Mucosa of rectum (tissue), 2 donors: ENCODE data around the gene SLC37A3.

Experiments used
- H3K27ac ChIP-seq, 2 donors: one replicate each; pipeline ENCODE4 v1.7.0; 2013; ENCODE audit warnings: inconsistent platforms in 2 of 2, low read depth in 2 of 2, low read length in 2 of 2
- H3K27me3 ChIP-seq, 2 donors: one replicate each; pipeline ENCODE4 v1.7.0; 2013; ENCODE audit warnings: low read length in 2 of 2; ENCODE audit not compliant: control insufficient read depth in 2 of 2, insufficient read depth in 2 of 2
- H3K36me3 ChIP-seq, 2 donors: one replicate each; pipeline ENCODE4 v1.7.0; 2013; ENCODE audit warnings: low read length in 2 of 2; ENCODE audit not compliant: control insufficient read depth in 2 of 2, insufficient read depth in 2 of 2
- H3K4me1 ChIP-seq, 2 donors: one replicate each; pipeline ENCODE4 v1.7.0; 2013; ENCODE audit warnings: low read length in 2 of 2, mild to moderate bottlenecking in 1 of 2; ENCODE audit not compliant: control insufficient read depth in 2 of 2, insufficient read depth in 2 of 2
- H3K4me3 ChIP-seq, 2 donors: one replicate each; pipeline ENCODE4 v1.7.0; 2013; ENCODE audit warnings: low read length in 2 of 2
- H3K9ac ChIP-seq, 2 donors: one replicate each; pipeline ENCODE4 v1.7.0; 2013; ENCODE audit warnings: low read length in 2 of 2, low read depth in 1 of 2, mild to moderate bottlenecking in 1 of 2
- H3K9me3 ChIP-seq, 2 donors: one replicate each; pipeline ENCODE4 v1.7.0; 2013; ENCODE audit warnings: low read length in 2 of 2; ENCODE audit not compliant: control insufficient read depth in 2 of 2
- donor health status: healthy.
- donor health status: Normal muscosa, but diverticular disease.

SLC37A3 gene

GRCh38 chr7:140384894-140385545 is 13.3 kb downstream of the SLC37A3 start:
- H3K4me1 ChIP-seq, result no peaks in the 10 kb centered on the region
- H3K9ac ChIP-seq, result no peak overlapping the region
- H3K9me3 ChIP-seq, result no peaks in the 10 kb centered on the region
- H3K4me3 ChIP-seq, result no peak overlapping the region
- H3K36me3 ChIP-seq, result peaks cover 1 to 7% of the 10 kb centered on the region in 2 donors
- no peak overlapping the region for H3K27ac ChIP-seq
- H3K27me3 ChIP-seq, result no peaks in the 10 kb centered on the region

- no peak overlapping the region for H3K9ac ChIP-seq
- no peaks in the 10 kb centered on the region for H3K4me1 ChIP-seq
- H3K27ac ChIP-seq, result no peak overlapping the region
- H3K4me3 ChIP-seq, result no peak overlapping the region
- H3K36me3 ChIP-seq, result peaks cover 7 to 8% of the 10 kb centered on the region in 2 donors
- no peaks in the 10 kb centered on the region for H3K27me3 ChIP-seq
- no peaks in the 10 kb centered on the region for H3K9me3 ChIP-seq
Observed at GRCh38 chr7:140383954-140384713, 14.2 kb downstream of the SLC37A3 start.

GRCh38 chr7:140375892-140376730 is 22.2 kb downstream of the SLC37A3 start:
- Histone ChIP-seq H3K4me3 (peak overlapping the region in 1 of 2 donors; percentile 28), H3K4me1 (no peaks in the 10 kb centered on the region), H3K27me3 (no peaks in the 10 kb centered on the region), H3K27ac (no peak overlapping the region), H3K36me3 (peaks cover 13 to 17% of the 10 kb centered on the region in 2 donors), H3K9me3 (no peaks in the 10 kb centered on the region), H3K9ac (no peak overlapping the region)

- no peak overlapping the region for H3K27ac ChIP-seq
- no peak overlapping the region for H3K9ac ChIP-seq
- no peak overlapping the region for H3K4me3 ChIP-seq
- no peaks in the 10 kb centered on the region for H3K4me1 ChIP-seq
- H3K36me3 ChIP-seq, result peaks cover 13 to 17% of the 10 kb centered on the region in 2 donors
- H3K27me3 ChIP-seq, result no peaks in the 10 kb centered on the region
- no peaks in the 10 kb centered on the region for H3K9me3 ChIP-seq
Observed at GRCh38 chr7:140375323-140375722, 23.0 kb downstream of the SLC37A3 start.

GRCh38 chr7:140369294-140369693 is 29.0 kb downstream of the SLC37A3 start:
- no peaks in the 10 kb centered on the region for H3K27me3 ChIP-seq
- no peak overlapping the region for H3K4me3 ChIP-seq
- H3K27ac ChIP-seq, result no peak overlapping the region
- peaks cover 0 to 3% of the 10 kb centered on the region in 2 donors for H3K4me1 ChIP-seq
- no peak overlapping the region for H3K9ac ChIP-seq
- no peaks in the 10 kb centered on the region for H3K9me3 ChIP-seq
- peaks cover 3 to 6% of the 10 kb centered on the region in 2 donors for H3K36me3 ChIP-seq

- Histone ChIP-seq H3K36me3 (peaks cover 3 to 6% of the 10 kb centered on the region in 2 donors), H3K9ac (no peak overlapping the region), H3K4me1 (peaks cover 0 to 3% of the 10 kb centered on the region in 2 donors), H3K9me3 (no peaks in the 10 kb centered on the region), H3K27ac (no peak overlapping the region), H3K4me3 (no peak overlapping the region), H3K27me3 (no peaks in the 10 kb centered on the region)
Observed at GRCh38 chr7:140367528-140367927, 30.8 kb downstream of the SLC37A3 start.

GRCh38 chr7:140364819-140365218 is 33.5 kb downstream of the SLC37A3 start:
- Histone ChIP-seq H3K36me3 (peaks cover 6% of the 10 kb centered on the region in 2 donors), H3K9ac (no peak overlapping the region), H3K27ac (peak overlapping the region in 1 of 2 donors; percentile 57)

GRCh38 chr7:140360697-140361229 is 37.6 kb downstream of the SLC37A3 start:
- Histone ChIP-seq H3K4me3 (no peak overlapping the region), H3K9ac (no peak overlapping the region), H3K9me3 (no peaks in the 10 kb centered on the region), H3K4me1 (no peaks in the 10 kb centered on the region), H3K27me3 (no peaks in the 10 kb centered on the region), H3K27ac (no peak overlapping the region), H3K36me3 (peaks cover 5 to 7% of the 10 kb centered on the region in 2 donors)

More at GRCh38 chr7:140364819-140365218, 33.5 kb downstream of the SLC37A3 start:
- H3K4me1 ChIP-seq, result peaks cover 0 to 3% of the 10 kb centered on the region in 2 donors
- H3K4me3 ChIP-seq, result no peak overlapping the region
- no peaks in the 10 kb centered on the region for H3K9me3 ChIP-seq
- H3K27me3 ChIP-seq, result no peaks in the 10 kb centered on the region

GRCh38 chr7:140358412-140359051 is 39.8 kb downstream of the SLC37A3 start:
- H3K4me1 ChIP-seq, result no peaks in the 10 kb centered on the region
- no peak overlapping the region for H3K4me3 ChIP-seq
- no peak overlapping the region for H3K27ac ChIP-seq
- H3K36me3 ChIP-seq, result peaks cover 14 to 17% of the 10 kb centered on the region in 2 donors
- no peak overlapping the region for H3K9ac ChIP-seq
- H3K27me3 ChIP-seq, result no peaks in the 10 kb centered on the region
- H3K9me3 ChIP-seq, result no peaks in the 10 kb centered on the region
